Heart right ventricle (tissue), 16 donors: ENCODE measurements around the gene LRRC8D. TPM values are rescaled to one million over a fixed set of nuclear protein-coding genes. Genes with fewer than 3 reads are reported as not detected.

Source experiments
- ATAC-seq, 8 donors: fragments of 200-7000 bp; cut with Tn5 transposase; one replicate each; pipeline ENCODE4 v1.9.1; 2020; ENCODE audit warnings: mild to moderate bottlenecking in 8 of 8, moderate library complexity in 8 of 8, moderate number of reproducible peaks in 1 of 8
- DNase-seq, 2 donors: peaks; one replicate each; pipeline ENCODE4 v3.0.0-alpha.2; 2020
- H3K27ac ChIP-seq, 10 donors: fragments of 200-600 bp; sonication (generic) in 2 of 10; one replicate each; pipeline versions ENCODE4 v1.5.0 to v1.8.0; 2020 to 2022; ENCODE audit warnings: mild to moderate bottlenecking in 3 of 10
- H3K27me3 ChIP-seq, 7 donors: fragments of 200-600 bp; one replicate each; pipeline ENCODE4 v1.8.0; 2021 to 2022; ENCODE audit warnings: mild to moderate bottlenecking in 2 of 7
- H3K36me3 ChIP-seq, 9 donors: fragments of 200-600 bp; sonication (generic) in 1 of 9; one replicate each; pipeline versions ENCODE4 v1.5.0 to v1.8.0; 2020 to 2022; ENCODE audit warnings: mild to moderate bottlenecking in 2 of 9
- H3K4me1 ChIP-seq, 9 donors: fragments of 200-600 bp; sonication (generic) in 1 of 9; one replicate each; pipeline versions ENCODE4 v1.5.0 to v1.8.0; 2020 to 2022; ENCODE audit warnings: mild to moderate bottlenecking in 4 of 9
- H3K4me3 ChIP-seq, 10 donors: fragments of 200-600 bp; sonication (generic) in 2 of 10; one replicate each; pipeline versions ENCODE4 v1.5.0 to v1.8.0; 2020 to 2022; ENCODE audit warnings: mild to moderate bottlenecking in 7 of 10, moderate library complexity in 2 of 10
- H3K9me3 ChIP-seq, 11 donors: fragments of 200-600 bp in 10 of 11; sonication (generic) in 2 of 11; one replicate each; pipeline versions ENCODE4 v1.5.0 to v1.8.0; 2013 to 2022; ENCODE audit warnings: mild to moderate bottlenecking in 2 of 11, control low read depth in 1 of 11, moderate library complexity in 1 of 11
- WGBS, 2 donors: extraction: QIAGEN DNeasy Blood & Tissue Kit; methylation state at CpG; one replicate each; pipeline ENCODE4 v1.1.7; 2013; ENCODE audit warnings: inconsistent platforms in 1 of 2; 5-methylcytosine and 5-hydroxymethylcytosine counted together
- intact Hi-C, 10 donors: fragments of 100-400 bp; cut with DNase I; formaldehyde crosslinking; loops; one replicate each; pipeline versions ENCODE4 v1.11.1 to v1.14.2; 2022
- polyA plus RNA-seq, 2 donors: library from polyadenylated mRNA; stranded (reverse); fragments of 200-250 nt; gene quantifications; one replicate each; pipeline ENCODE4 v1.2.3, GENCODE V29; 2013
- total RNA-seq, 10 donors: library from RNA; stranded (reverse); fragmentation: NEBNext Ultra II Directional in 3 of 10; extraction: Animal tissue kit (Norgen Biotek cat#: 25700) in 3 of 10; gene quantifications; one replicate each; pipeline versions ENCODE4 v1.2.1 to v1.2.4, GENCODE V29; 2021 to 2023
- TF ChIP-seq, protein P1 (sequence below), 9 donors: fragments of 200-600 bp; sonication (generic) in 2 of 9; IDR thresholded peaks; one replicate each; pipeline versions ENCODE4 v1.5.0 to v1.8.0; 2021 to 2022; ENCODE audit warnings: antibody characterized with exemption in 9 of 9, mild to moderate bottlenecking in 5 of 9, moderate library complexity in 1 of 9
- donor health status: Arrhythmogenic right ventricular cardiomyopathy.
- donor health status: ischemic (EF 13 %, LVEDD 7.1; RV severe dilation, severe dysfunction).
- donor health status: healthy with polysubstance abuse.
- donor health status: DM: no; HTN: yes; CAD: no.
- donor health status: DM: no; HTN: no; CAD: no.
- donor health status: ischemic (EF 25% LVEDD 6.9; RV normal size, moderate dysfunction).
- donor health status: ischemic (EF 25% LVEDD 5.7; RV mildly dilated, moderate dysfunction).
- donor health status: healthy.
- donor health status: DM: yes; HTN: yes; CAD: no.
- donor health status: Ischemic cardiomyopathy.
- donor health status: ischemic (EF 35%, LVEDD 5.7; RV mildly dilated, moderate dysfunction).
- donor health status: nonischemic (EF 11% LVEDD 7.7; RV severe dilation, severe dysfunction).
- donor health status: DM: yes; HTN: yes; CAD: no.
- donor health status: PGD.
- donor health status: ischemic (EF 29% LVEDD 5.4; RV normal size, mild dysfunction).
- donor health status: nonischemic (EF 23%, LVEDD 6.1; RV moderate dilation, normal function).

LRRC8D gene
- total and polyA plus RNA-seq, 12 donors, result 3.0 to 11.0 (median 6.6) TPM

DNA sequence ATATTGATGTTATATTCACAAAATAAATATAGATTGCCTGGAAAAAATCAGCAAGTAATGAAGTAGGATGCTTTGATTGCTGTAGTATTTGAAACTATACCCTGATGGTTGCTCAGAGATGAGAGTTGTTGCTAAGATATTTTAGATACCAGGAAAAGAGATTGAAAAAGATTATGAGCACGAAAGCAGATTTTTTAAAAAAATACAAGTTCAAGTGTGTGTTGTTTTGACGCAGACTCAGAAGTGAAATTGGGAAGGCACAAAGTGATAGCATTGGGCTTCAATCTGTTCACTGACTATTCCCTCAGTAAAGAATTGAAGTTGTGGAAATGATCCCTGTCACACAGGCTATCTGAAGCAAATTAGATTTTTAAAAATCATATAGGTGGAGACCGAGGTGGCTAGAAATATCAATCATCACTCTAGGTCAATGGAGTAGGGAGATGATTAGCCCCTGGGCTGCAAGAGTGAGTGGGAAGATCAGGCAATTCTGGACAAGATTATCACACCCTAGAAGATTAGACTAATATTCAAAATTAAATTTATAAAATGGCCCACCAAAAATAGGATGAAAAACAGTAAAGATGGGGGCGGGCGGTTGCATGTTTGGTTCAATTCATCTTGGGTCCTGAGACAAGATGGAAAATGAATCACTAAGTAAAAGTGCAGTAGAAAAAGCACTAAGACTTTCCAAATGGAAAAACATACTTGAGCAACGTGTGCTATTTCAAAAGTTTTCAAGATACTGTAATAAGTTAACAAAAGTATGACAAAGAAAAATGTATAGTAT, 41.5 kb upstream of the LRRC8D start:
- no peak overlapping the region for H3K27ac ChIP-seq
- peaks cover 0 to 2% (median 0%) of the 10 kb centered on the region in 7 donors for H3K27me3 ChIP-seq
- 85 to 91% methylated on average over 6 of the region's 6 CpGs for WGBS, 2 donors
- no peaks in the 10 kb centered on the region for H3K9me3 ChIP-seq
- DNase-seq, result no peak
- intact Hi-C loops, result no loop called here
- no peaks in the 10 kb centered on the region for H3K4me1 ChIP-seq
- H3K36me3 ChIP-seq, result no peaks in the 10 kb centered on the region
- H3K4me3 ChIP-seq, result no peak overlapping the region
- no peak for ATAC-seq
- TF ChIP-seq, protein P1, sequence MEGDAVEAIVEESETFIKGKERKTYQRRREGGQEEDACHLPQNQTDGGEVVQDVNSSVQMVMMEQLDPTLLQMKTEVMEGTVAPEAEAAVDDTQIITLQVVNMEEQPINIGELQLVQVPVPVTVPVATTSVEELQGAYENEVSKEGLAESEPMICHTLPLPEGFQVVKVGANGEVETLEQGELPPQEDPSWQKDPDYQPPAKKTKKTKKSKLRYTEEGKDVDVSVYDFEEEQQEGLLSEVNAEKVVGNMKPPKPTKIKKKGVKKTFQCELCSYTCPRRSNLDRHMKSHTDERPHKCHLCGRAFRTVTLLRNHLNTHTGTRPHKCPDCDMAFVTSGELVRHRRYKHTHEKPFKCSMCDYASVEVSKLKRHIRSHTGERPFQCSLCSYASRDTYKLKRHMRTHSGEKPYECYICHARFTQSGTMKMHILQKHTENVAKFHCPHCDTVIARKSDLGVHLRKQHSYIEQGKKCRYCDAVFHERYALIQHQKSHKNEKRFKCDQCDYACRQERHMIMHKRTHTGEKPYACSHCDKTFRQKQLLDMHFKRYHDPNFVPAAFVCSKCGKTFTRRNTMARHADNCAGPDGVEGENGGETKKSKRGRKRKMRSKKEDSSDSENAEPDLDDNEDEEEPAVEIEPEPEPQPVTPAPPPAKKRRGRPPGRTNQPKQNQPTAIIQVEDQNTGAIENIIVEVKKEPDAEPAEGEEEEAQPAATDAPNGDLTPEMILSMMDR (IDR thresholded peaks at IDR 0.05), result no peak

DNA sequence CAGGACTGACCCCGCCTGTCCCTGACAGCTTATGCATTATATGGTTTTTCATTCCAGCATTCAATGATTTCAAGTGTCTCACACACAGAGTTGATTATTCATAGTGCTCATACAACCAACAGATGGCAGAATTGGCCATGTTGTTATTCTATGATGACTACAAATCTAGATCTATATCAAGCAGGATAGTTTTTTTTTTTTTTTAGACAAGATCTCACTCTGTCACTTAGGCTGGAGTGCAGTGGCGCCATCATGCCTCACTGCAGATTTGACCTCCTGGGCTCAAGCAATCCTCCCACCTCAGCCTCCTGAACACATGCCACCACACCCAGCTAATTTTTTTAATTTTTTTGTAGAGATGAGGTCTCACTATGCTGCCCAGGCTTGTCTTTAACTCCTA, 40.1 kb upstream of the LRRC8D start:
- H3K4me3 ChIP-seq, result no peak overlapping the region
- 93 to 95% methylated on average over 2 of the region's 2 CpGs for WGBS, 2 donors
- H3K36me3 ChIP-seq, result no peaks in the 10 kb centered on the region
- intact Hi-C loops, result no loop called here
- H3K27me3 ChIP-seq, result peaks cover 0 to 3% (median 0%) of the 10 kb centered on the region in 7 donors
- TF ChIP-seq, protein P1 (IDR thresholded peaks at IDR 0.05), result peak in 5 of 9 donors; percentile 6 to 36 (median 19)
- ATAC-seq (no peak), DNase-seq (no peak)
- no peaks in the 10 kb centered on the region for H3K4me1 ChIP-seq
- no peak overlapping the region for H3K27ac ChIP-seq
- H3K9me3 ChIP-seq, result no peaks in the 10 kb centered on the region

- Histone ChIP-seq H3K4me1 (no peaks in the 10 kb centered on the region), H3K36me3 (no peaks in the 10 kb centered on the region), H3K4me3 (no peak overlapping the region), H3K27me3 (peaks cover 0 to 3% (median 0%) of the 10 kb centered on the region in 7 donors), H3K9me3 (no peaks in the 10 kb centered on the region), H3K27ac (no peak overlapping the region)
- TF ChIP-seq, protein P1 (IDR thresholded peaks at IDR 0.05), result no peak
- no peak for ATAC-seq
- 72 to 85% methylated on average over 4 of the region's 4 CpGs for WGBS, 2 donors
- DNase-seq, result no peak
- intact Hi-C loops, result no loop called here
These were observed 39.2 kb upstream of the LRRC8D start for GRCh38 chr1:89781494-89782126.

DNA sequence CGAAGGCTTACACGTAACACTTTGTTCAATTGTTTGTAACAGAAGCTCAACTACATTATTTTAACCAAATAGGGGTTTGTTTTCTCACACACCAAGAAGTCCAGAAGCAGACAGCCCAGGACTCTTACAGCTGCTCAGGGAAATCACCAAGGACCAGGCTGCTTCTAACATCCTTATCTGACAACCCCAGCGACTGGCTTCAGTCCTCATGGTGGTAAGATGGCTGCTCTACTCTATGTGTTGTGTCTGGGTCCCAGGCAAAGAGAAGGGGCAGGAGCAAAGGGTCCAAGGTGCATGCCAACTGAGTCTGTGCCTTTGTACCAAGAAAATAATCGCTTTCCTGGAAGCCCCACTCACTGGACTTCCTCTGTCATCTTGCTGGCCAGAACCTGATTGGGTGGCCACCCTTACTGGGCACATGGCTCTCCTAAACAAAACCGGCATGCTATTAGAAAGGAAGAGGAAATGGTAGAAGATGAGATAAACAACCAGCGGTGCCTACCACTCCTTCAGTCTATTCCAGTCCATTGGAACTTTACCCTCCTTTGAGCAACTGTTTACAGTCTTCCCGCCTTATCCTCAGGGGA, 34.1 kb upstream of the LRRC8D start:
- DNase-seq (no peak), ATAC-seq (no peak)
- H3K9me3 ChIP-seq, result no peaks in the 10 kb centered on the region
- TF ChIP-seq, protein P1 (IDR thresholded peaks at IDR 0.05), result no peak
- peaks cover 0 to 3% (median 0%) of the 10 kb centered on the region in 7 donors for H3K27me3 ChIP-seq
- no peak overlapping the region for H3K27ac ChIP-seq
- no peaks in the 10 kb centered on the region for H3K4me1 ChIP-seq
- intact Hi-C loops, result no loop called here
- H3K4me3 ChIP-seq, result no peak overlapping the region
- 73 to 82% methylated on average over 7 of the region's 7 CpGs for WGBS, 2 donors
- H3K36me3 ChIP-seq, result no peaks in the 10 kb centered on the region
